ENCODE data around the gene CGB3.
"Not testable (repeated sequence)": the region's sequence is repeated elsewhere in the genome, so short reads cannot be mapped to it uniquely, and the experiment has no call there.

The CGB3 gene

DNA sequence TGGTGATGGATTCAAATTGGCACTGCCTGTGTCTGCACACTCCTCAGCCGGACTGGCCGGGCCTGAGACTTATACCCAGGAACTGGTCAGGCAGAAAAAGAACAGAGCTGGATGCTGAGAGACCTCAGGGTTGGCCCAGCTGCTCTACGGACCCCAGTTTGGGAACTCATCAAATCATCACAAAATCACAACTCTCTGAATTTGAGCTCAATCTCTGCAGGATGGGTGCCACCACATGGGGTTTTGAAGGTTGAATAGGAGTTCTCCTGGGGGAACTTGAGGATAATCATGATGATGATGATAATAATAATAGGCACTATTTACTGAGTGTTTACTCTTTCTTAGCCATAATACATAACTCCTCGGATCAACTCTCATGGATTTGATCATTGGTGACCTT lies 18.5 kb upstream of the CGB3 start:
- not testable (repeated sequence) for DNase-seq (ENCODE audit: low read depth in 1 of 2, low spot score in 1 of 2)

DNA sequence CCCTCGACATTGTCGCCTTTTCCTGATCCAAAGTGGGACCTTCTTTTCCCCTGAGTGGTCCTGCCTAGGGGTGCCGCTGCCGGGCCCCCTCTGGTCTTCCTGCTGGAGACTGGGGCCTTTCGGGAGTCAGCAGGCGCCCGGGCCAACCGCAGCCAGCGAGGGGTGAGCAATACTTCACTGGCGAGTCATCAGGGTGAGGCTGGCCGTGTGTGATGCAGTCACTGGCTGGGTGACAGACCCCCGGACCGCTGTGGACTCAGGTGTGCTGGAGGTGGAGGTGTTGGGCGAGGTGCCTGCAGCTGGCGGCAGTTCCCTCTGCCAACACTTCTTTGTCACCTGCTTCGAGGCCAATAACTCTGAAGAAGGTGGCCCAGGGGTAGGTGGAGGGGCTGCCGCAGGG lies 18.0 kb upstream of the CGB3 start:
- DNase-seq (ENCODE audit: low read depth in 1 of 2, low spot score in 1 of 2): no peak

DNA sequence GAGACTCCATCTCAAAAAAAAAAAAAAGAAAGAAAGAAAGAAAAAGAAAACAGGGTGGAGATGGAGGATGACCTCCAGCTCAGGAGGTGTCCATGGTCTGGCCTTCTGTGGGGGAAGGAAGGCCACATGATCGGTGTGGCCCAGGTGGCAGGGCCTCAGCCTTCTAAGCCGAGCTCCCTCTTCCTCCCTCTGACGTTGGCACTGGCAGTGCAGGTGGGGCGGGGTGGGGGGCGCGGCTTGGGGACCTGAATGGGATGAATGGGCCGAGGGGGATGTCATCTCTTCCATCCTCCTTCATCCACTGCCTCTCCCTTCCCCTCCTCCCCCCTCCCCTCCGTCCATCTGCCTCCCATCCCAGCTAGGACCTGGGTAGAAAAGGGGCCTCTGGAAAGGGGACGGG lies 15.6 kb upstream of the CGB3 start:
- not testable (repeated sequence) for DNase-seq (ENCODE audit: low read depth in 1 of 2, low spot score in 1 of 2)

DNA sequence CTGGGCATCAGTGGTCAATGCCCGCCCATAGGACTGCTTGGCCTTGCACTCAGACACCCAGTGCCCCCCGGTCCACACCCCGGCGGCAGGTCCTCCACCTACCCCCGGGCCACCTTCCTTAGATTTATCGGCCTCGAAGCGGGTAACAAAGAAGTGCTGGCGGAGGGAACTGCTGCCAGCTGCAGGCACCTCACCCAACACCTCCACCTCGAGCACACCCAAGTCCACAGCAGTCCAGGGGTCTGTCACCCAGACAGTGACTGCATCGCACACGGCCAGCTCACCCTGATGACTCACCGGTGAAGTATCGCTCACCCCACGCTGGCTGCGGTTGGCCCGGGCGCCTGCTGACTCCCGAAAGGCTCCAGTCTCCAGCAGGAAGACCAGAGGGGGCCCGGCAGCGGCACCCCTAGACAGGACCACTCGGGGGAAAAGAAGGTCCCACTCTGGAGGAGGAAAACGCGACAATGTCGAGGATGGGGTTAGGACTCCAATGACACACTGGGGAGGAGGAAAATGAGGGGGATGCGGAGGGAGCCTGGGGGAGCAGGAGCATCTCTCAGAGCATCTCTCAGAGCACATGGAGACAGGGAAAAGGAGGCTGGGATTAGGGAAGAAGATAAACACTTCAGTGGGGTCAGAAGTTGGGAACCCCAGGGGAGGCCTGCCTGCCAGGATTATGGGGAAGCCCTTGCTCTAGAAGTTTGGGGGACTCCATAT lies 14.6 kb upstream of the CGB3 start:
- DNase-seq (ENCODE audit: low read depth in 1 of 2, low spot score in 1 of 2): not testable (repeated sequence)

DNA sequence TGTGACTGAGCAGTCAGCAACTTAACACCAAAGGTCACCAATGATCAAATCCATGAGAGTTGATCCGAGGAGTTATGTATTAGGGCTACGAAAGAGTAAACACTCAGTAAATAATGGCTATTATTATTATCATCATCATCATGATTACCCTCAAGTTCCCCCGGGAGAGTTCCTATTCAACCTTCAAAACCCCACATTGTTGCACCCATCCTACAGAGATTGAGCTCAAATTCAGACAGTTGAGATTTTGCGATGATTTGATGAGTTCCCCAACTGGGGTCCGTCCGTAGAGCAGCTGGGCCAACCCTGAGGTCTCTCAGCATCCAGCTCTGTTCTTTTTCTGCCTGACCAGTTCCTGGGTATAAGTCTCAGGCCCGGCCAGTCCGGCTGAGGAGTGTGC lies 14.0 kb upstream of the CGB3 start:
- not testable (repeated sequence) for DNase-seq (ENCODE audit: low read depth in 1 of 2, low spot score in 1 of 2)

DNA sequence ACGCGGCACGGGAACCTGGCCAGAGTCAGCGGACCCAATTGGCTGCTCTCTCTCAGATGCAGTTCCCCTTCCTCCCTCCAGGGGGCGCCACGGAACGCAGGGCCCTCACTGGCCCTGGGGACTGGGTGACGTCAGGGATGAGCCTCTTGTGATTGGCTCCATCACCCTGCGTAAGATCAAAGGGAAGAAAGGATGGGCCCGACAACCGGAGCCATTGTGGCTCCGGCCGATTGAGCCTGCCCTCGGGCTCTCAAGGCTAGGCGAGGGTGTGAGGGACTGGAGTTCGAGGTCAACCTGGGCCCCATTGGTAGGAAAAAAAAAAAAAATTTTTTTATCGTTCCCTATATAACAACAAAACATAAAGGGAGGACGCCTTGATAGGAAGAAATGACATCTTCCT lies 12.7 kb upstream of the CGB3 start, which contains the start of gene CGB1:
Gene CGB1, minus strand, starts transcription at position 81 of the 400 bp plus-strand sequence. CDS start 184 bp downstream, outside the sequence.
- DNase-seq (ENCODE audit: low read depth in 1 of 2, low spot score in 1 of 2): not testable (repeated sequence)

DNA sequence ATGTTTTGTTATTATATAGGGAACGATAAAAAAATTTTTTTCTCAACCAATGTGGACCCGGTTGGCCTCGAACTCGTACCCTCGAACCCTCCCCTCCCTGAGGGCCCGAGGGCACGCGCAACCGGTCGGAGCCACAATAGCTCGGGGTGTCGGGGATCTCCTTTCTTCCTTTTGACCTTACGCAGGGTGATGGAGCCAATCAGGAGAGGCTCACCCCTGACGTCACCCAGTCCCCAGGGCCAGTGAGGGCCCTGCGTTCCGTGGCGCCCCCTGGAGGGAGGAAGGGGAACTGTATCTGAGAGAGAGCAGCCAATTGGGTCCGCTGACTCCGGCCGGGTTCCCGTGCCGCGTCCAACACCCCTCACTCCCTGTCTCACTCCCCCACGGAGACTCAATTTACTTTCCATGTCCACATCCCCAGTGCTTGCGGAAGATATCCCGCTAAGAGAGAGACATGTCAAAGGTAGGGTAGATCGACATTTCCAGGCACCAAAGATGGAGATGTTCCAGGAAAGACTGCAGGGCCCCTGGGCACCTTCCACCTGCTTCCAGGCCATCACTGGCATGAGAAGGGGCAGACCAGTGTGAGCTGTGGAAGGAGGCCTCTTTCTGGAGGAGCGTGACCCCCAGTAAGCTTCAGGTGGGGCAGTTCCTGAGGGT lies 7.6 kb upstream of the CGB3 start, which contains the start of gene CGB2:
Gene CGB2, plus strand, starts transcription at position 249 of the 660 bp plus-strand sequence. Its CDS starts 206 bp downstream, at position 455.
- DNase-seq (ENCODE audit: low read depth in 1 of 2, low spot score in 1 of 2): peak in 1 of 2 donors; percentile 57

DNA sequence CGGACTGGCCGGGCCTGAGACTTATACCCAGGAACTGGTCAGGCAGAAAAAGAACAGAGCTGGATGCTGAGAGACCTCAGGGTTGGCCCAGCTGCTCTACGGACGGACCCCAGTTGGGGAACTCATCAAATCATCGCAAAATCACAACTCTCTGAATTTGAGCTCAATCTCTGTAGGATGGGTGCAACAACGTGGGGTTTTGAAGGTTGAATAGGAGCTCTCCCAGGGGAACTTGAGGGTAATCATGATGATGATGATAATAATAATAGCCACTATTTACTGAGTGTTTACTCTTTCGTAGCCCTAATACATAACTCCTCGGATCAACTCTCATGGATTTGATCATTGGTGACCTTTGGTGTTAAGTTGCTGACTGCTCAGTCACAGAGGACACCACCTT lies 6.2 kb upstream of the CGB3 start:
- not testable (repeated sequence) for DNase-seq (ENCODE audit: low read depth in 1 of 2, low spot score in 1 of 2)

DNA sequence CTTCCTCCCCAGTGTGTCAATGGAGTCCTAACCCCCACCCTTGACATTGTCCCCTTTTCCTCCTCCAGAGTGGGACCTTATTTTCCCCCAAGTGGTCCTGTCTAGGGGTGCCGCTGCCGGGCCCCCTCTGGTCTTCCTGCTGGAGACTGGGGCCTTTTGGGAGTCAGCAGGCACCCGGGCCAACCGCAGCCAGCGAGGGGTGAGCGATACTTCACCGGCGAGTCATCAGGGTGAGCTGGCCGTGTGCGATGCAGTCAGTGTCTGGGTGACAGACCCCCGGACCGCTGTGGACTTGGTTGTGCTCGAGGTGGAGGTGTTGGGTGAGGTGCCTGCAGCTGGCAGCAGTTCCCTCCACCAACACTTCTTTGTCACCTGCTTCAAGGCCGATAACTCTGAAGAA lies 5.6 kb upstream of the CGB3 start:
- not testable (repeated sequence) for DNase-seq (ENCODE audit: low read depth in 1 of 2, low spot score in 1 of 2)

DNA sequence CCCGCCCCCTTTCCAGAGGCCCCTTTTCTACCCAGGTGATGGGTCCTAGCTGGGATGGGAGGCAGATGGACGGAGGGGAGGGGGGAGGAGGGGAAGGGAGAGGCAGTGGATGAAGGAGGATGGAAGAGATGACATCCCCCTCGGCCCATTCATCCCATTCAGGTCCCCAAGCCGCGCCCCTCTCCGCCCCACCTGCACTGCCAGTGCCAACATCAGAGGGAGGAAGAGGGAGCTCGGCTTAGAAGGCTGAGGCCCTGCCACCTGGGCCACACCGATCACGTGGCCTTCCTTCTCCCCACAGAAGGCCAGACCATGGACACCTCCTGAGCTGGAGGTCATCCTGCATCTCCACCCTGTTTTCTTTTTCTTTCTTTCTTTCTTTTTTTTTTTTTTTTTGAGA lies 4.6 kb upstream of the CGB3 start:
- not testable (repeated sequence) for DNase-seq (ENCODE audit: low read depth in 1 of 2, low spot score in 1 of 2)

DNA sequence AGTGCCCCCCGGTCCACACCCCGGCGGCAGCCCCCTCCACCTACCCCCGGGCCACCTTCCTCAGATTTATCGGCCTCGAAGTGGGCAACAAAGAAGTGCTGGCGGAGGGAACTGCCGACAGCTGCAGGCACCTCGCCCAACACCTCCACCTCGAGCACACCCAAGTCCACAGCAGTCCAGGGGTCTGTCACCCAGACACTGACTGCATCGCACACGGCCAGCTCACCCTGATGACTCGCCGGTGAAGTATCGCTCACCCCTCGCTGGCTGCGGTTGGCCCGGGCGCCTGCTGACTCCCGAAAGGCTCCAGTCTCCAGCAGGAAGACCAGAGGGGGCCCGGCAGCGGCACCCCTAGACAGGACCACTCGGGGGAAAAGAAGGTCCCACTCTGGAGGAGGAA lies 1.5 kb upstream of the CGB3 start:
- not testable (repeated sequence) for DNase-seq (ENCODE audit: low read depth in 1 of 2, low spot score in 1 of 2)

DNA sequence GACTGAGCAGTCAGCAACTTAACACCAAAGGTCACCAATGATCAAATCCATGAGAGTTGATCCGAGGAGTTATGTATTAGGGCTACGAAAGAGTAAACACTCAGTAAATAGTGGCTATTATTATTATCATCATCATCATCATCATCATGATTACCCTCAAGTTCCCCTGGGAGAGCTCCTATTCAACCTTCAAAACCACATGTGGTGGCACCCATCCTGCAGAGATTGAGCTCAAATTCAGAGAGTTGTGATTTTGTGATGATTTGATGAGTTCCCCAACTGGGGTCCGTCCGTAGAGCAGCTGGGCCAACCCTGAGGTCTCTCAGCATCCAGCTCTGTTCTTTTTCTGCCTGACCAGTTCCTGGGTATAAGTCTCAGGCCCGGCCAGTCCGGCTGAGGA lies 955 bp upstream of the CGB3 start:
- DNase-seq (ENCODE audit: low read depth in 1 of 2, low spot score in 1 of 2): not testable (repeated sequence)

DNA sequence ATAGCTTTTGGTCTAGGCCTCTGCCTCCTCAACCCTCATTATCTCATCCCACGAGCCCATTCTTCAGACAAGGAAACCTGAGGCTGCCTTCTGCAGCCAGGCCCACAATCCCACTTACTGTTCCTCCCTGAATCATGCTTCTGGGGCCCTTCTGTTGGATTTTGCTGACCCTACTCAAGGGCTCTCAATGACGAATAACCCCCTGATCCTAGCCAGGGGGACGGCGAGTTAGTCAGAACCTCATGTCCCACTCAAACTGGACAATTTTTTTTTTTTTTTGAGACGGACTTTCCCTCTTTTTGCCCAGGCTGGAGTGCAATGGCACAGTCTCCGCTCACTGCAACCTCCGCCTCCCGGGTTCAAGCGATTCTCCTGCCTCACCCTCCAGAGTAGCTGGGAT lies 2.0 kb downstream of the CGB3 start:
- no peak for DNase-seq (ENCODE audit: low read depth in 1 of 2, low spot score in 1 of 2)

DNA sequence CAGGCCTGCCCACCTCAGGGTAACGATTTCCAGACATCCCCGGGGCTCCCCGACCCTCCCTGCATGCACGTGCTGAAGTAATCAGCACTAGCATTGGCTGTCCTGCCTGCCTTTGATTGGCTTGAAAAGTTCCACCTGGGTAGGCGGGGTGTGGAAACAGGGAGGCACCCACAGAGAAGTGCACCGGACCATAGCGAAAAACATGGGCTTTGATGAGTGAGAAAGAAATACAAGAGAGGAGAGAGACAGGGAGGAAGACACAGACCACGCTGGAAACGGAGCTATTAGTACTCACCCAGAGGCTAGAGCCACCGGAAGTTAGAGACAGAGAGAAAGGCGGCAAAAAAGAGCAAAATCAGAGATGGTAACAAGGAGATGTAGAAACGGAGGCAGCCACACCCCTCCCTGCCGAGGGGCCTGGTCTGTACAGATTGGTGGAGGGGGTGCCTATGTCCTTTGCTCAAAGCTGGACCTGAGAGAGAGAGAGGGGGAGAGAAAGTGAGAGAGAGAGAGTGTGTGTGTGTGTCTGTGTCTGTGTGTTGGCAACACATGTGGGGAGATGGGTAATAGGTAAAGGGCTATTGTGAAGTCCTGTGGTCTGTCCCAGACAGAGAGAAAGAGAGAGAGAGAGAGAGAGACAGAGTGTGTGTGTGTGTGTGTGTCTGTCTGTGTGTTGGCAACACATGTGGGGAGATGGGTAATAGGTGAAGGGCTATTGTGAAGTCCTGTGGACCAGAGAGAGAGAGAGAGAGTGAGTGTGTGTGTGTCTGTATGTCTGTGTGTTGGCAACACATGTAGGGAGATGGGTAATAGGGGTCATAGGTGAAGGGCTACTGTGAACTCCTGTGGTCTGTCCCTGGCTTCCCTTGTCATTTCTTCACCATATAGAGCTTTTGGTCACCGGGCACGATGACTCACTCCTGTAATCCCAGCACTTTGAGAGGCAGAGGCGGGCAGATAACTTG lies 2.9 kb downstream of the CGB3 start:
- no peak for DNase-seq (ENCODE audit: low read depth in 1 of 2, low spot score in 1 of 2)

DNA sequence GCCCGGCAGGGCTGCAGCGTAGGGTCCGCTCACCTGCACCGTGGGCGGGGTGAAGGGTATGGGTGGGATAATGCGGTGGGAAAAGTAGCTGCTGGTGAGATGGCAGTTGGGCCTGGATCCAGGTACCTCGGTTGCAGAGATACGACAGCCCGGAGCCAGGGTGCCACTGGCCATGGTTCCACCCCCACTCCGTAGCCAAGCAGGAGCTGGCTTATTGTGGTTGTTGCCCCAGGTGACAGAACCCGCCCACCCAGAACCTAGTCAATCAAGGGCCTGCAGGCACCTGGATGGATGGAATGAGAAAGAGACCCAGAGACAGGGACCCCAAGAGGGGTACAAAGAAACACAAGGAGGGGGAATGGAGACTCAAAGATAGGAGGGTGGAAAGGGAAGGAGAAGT lies 3.8 kb downstream of the CGB3 start:
- no peak for DNase-seq (ENCODE audit: low read depth in 1 of 2, low spot score in 1 of 2)

DNA sequence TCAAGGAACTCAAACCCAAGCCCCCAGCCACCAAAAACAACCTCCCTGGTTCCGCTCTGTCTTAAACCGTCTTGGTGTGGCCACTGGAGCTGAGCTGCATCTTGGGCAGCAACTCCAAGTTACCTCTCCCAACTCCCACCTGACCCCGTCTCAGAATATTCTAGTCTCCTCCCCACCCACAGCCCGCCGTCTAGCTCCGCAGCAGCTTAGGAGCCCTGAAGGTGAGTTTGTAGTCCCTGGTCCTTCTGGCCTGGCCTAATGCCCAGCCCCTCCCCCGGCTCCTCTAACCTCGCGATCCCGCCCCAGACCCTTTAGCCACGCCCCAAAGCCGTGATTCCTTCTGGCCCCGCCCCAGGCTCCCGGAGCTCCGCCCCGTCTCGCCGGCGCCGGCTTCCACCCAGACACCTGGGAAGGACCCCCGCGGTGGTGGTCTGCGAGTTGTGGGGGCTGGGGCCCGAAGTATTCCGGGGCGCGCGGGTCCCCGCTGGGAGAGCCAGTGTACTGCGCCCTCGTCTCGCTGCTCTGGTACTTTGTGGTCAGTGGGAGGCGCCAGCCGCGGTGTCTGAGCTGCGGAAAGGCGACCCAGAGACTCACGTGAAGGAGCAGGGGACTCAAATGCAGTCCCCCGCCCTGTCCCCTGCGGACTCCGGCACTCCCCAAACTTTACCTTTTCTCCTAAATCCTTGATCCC lies 4.7 kb downstream of the CGB3 start:
- DNase-seq (ENCODE audit: low read depth in 1 of 2, low spot score in 1 of 2): peak; percentile 30 to 45

DNA sequence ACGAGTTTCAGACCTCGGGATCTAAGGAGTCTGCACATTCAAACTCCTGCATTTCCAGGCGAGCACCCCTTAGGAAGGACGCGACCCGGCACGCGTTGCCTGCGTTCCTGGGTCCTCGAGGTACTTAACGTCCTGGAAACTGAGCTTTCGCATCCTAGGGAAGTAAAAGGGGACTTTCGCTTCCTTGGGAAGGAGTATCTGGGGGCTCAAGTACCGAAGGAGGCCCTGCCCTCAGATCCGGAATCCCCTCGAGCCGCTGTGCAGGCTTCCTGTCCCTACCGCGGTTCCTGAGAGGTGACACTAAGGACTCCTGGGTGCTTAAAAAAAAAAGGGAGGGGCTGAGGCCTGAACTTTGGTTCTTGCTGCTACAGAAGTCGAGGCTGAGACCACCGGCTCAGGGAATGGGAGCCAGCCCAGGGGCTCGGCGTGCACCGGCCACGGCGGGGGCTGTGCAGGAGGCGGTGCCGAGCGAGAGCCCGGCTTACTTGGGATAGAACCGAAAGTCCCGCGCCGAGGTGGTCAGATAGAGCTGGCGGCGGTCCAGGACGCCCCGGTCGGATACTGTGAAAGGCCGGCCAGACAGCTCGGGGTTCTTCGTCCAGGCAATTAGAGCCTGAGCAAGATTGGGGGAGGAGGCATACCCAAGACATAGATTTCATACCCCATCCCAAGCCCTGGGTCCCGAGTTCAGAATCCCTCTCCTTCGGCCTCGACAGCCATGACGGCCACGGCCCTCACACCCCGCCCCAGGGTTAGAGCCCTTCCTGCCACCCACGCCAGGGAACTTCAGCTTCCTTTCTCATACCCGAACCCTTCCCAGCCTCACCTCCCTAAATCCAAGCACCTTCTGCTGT lies 5.5 kb downstream of the CGB3 start:
- DNase-seq (ENCODE audit: low read depth in 1 of 2, low spot score in 1 of 2): not testable (repeated sequence)

DNA sequence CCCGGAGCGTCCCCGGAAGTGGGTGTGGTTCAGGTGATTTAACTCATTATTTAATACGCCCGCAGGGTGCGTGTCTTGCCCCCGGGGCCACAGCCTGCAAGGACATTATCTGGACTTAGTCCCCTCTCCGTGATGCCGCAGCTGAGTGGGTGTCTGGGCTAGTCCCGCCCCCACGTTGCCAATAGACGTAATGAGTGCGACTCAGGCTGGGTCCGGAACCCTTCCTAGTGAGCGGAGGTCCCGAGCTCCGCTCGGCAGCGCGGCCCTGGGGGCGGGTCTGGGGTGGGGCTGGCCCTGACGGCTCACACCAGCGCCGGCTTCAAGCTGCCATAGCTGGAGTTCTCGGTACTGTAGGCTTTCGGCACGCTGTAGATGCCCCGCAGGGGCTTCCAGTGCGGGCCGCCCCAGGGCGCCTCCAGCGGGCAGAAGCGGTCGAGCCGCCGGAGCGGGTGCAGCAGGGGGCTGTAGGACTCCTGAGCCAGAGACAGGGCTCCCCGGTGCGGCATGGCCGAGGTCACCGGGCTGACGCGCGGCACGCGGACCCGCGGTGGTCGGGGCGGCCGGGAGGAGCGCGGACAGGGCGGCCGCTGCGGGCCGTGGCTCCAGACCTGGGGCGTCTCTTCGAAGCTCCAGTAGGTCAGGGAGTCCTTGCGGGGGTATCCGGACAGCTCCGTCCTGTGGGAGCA lies 6.3 kb downstream of the CGB3 start:
- peak; percentile 35 to 56 for DNase-seq (ENCODE audit: low read depth in 1 of 2, low spot score in 1 of 2)

DNA sequence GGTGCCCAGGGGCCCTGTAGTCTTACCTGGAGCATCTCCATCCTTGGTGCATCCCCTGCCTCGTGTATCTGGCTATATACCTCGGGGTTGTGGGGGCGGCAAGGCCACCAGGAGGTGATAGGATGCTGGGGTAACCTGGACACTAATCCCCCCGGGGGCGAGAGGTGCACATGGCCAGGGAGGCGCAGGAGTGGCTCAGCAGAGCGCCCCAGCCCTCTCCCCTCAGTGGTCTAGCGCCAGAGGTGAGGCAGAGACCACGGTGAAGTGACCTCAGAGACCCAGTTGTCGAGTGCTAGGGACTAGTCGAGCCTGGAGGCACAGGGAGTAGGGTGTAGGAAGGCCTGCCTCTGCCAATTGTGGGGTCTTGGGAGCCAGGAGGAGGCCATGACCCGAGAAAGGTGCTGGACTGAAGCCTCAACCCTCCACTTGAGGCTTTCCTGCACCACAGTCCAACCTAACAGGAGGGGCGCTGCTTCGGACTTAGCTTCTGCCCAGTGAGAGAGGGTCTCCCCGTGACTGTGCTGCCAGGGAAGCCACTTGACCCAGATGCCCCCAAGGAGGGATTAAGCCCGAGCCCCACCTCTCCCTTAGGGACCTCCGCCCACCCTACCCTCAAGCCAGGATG lies 7.0 kb downstream of the CGB3 start, which contains the start of gene LHB:
Gene LHB, minus strand, starts transcription at position 51 of the 625 bp plus-strand sequence. Its CDS starts 10 bp downstream, at position 41.
- DNase-seq (ENCODE audit: low read depth in 1 of 2, low spot score in 1 of 2): no peak

Data from activated T-helper 1 cell treated with anti-CD3 and anti-CD28 coated beads, Interleukin-2, amount 50 U/mL, for 16 hours (primary cell).